ENCODE data around the gene SNRPN. TPM values are rescaled to one million over a fixed set of nuclear protein-coding genes. Genes with fewer than 3 reads are reported as not detected.

SNRPN gene
- total RNA-seq, 4 donors from 2014 or later, result 47.0 to 71.9 (median 67.3) TPM

DNA sequence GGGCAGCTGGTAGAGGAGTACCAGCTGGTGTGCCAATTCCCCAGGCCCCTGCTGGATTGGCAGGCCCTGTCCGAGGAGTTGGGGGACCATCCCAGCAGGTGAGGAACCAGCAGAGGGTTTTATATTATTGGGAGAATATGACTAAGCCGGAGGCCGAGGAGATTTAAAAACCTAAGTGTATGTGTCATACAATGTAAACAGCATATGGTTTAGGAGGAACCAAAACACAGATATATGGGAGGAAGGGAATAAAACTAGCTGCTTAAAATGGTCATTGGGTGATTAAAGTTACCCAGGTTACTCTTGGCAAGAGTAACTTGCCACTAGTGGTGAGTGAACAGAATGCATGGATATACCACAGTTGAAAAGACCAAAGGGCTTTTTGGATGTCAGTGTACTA, 22.1 kb downstream of the SNRPN start:
- ATAC-seq (ENCODE audit: low FRiP score) (no peak), DNase-seq (ENCODE audit: low spot score) (no peak)
- TF ChIP-seq, protein P1, sequence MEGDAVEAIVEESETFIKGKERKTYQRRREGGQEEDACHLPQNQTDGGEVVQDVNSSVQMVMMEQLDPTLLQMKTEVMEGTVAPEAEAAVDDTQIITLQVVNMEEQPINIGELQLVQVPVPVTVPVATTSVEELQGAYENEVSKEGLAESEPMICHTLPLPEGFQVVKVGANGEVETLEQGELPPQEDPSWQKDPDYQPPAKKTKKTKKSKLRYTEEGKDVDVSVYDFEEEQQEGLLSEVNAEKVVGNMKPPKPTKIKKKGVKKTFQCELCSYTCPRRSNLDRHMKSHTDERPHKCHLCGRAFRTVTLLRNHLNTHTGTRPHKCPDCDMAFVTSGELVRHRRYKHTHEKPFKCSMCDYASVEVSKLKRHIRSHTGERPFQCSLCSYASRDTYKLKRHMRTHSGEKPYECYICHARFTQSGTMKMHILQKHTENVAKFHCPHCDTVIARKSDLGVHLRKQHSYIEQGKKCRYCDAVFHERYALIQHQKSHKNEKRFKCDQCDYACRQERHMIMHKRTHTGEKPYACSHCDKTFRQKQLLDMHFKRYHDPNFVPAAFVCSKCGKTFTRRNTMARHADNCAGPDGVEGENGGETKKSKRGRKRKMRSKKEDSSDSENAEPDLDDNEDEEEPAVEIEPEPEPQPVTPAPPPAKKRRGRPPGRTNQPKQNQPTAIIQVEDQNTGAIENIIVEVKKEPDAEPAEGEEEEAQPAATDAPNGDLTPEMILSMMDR (IDR thresholded peaks at IDR 0.05), result no peak

DNA sequence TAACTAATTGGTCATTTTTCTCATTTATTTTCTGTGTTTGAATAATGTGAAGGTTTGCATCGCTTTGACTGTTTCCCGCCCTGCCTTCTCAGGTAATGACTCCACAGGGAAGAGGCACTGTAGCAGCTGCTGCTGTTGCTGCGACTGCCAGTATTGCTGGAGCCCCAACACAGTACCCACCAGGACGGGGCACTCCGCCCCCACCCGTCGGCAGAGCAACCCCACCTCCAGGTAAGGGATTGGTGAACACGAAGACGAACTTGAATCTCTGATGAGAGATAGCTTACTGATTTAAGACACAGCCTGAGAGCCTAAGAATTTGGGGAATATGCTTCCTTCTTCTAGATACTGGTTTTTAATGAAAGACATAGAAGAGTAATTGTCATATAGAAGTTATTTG, 22.9 kb downstream of the SNRPN start:
- no peak for DNase-seq (ENCODE audit: low spot score)
- TF ChIP-seq, protein P1 (IDR thresholded peaks at IDR 0.05), result no peak
- no peak for ATAC-seq (ENCODE audit: low FRiP score)

DNA sequence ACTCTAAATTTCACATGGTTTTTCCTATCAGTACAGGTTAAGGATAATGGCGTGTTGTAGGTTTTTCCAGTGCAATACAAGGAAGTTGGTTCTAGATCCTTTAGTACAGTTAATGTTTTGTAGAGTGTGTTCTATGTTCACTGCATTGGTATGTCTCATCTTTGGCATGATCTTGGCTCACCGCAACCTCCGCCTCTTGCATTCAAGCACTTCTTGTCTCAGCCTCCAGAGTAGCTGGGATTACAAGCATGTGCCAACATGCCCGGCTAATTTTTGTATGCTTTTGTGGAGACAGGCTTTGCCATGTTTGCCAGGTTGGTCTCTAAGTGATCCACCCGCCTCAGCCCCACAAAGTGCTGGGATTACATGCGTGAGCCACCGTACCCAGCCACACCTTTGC, 30.4 kb downstream of the SNRPN start:
- no peak for DNase-seq (ENCODE audit: low spot score)
- ATAC-seq (ENCODE audit: low FRiP score), result no peak
- TF ChIP-seq, protein P1 (IDR thresholded peaks at IDR 0.05), result no peak

DNA sequence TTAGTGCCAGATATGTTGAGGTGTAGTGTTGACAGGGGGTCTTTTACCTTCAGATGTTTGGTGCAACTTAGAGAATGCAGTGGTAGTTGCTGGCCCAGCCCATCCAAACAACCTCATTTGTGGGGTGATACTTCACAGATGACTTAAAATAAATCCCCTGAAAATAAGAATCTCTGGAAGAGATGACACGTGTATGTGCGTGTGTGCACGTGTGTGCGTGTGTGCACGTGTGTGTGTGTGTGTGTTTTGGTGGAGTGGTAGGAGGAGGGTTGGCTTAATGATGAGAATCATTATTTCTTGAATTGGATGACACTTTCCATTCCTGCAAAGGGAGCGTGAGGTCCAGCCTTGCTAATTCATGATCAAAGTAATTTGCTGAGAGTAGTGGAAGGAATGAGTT, 31.9 kb downstream of the SNRPN start:
- TF ChIP-seq, protein P1 (IDR thresholded peaks at IDR 0.05), result no peak
- ATAC-seq (ENCODE audit: low FRiP score) (no peak), DNase-seq (ENCODE audit: low spot score) (no peak)

DNA sequence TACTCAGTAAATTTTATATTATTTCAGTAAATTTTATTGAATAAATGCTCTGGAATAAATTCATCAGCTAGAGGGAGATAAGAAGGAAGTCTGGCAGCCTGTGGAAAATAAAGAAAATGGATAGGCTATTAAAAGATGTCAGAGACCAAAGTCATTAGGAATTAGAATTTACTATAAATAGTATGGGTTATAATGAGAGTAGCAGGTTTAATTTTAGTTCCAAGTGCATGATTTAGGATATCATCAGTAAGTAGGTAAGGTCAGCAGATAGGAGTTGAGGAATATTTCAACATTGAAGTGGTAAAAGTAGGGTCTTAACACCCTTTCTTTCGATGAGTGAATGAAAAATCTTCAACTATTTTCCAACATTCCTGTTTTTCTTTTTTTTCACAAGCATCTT, 64.6 kb downstream of the SNRPN start:
- no peak for DNase-seq (ENCODE audit: low spot score)
- no peak for ATAC-seq (ENCODE audit: low FRiP score)
- TF ChIP-seq, protein P1 (IDR thresholded peaks at IDR 0.05), result no peak

DNA sequence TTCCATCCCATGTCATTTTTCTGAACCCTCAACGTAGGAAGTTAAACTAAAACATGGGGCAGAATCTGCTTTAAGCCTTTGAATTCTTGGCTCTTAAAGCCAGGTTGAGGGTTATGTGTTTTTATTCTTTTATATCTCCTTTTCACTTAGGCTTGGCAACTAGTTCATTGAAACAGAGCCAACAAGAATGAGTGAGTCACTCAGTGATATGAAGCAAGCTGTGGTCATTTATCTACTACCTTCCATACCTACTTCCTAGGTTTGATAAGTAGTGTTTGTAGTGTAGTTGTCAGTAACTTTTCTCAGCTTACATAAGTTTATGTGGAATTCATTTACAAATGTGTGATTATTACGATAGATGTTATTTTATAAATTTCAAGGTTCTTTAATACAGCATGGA, 67.4 kb downstream of the SNRPN start:
- ATAC-seq (ENCODE audit: low FRiP score) (no peak), DNase-seq (ENCODE audit: low spot score) (no peak)
- TF ChIP-seq, protein P1 (IDR thresholded peaks at IDR 0.05), result no peak

Small RNAs within 50 kb of the gene (small RNA-seq; reads per million reads assigned to genes)
- gene AC090602.1 (not detected), gene AC124312.4 (not detected), gene AC124312.5 (not detected)

Other genes with a start within 250 kb of the SNRPN start
- 1 to 10 TPM; 1.2 to 6.8 (median 4.3) TPM for gene SNURF, start within 50 bp of the SNRPN start, total RNA-seq

Data from omental fat pad (tissue), 4 donors.